M059J (cell line): ENCODE results near the gene VEGFA. TPM values are rescaled to one million over a fixed set of nuclear protein-coding genes. Genes with fewer than 3 reads are reported as not detected.

Experiments used
- total RNA-seq: library from RNA; depleted of rRNA; stranded (reverse); fragments of >200 nt; shearing (Covaris generic); gene quantifications from 2 replicates; pipeline ENCODE4 v1.2.3, GENCODE V29; 2014; rRNA removed

The VEGFA gene
- total RNA-seq, 1 experiment from 2014 or later = 65.8 TPM

Other genes with a start within 250 kb of the VEGFA start
- gene XPO5, start 194.2 kb upstream of the VEGFA start, total RNA-seq = 28.9 and 42.2 TPM in 2 replicates
- 17.9 and 28.8 TPM in 2 replicates for gene POLH, start 194.0 kb upstream of the VEGFA start, total RNA-seq
- 51.6 and 81.1 TPM in 2 replicates for gene GTPBP2, start 140.9 kb upstream of the VEGFA start, total RNA-seq
- 75.7 and 116 TPM in 2 replicates for gene MAD2L1BP, start 134.4 kb upstream of the VEGFA start, total RNA-seq
- 0.05 and 0.69 TPM in 2 replicates for gene RSPH9, start 125.2 kb upstream of the VEGFA start, total RNA-seq
- 63.0 and 71.2 TPM in 2 replicates for gene MRPS18A, start 82.4 kb upstream of the VEGFA start, total RNA-seq